Measurements from ENCODE around the gene DDX51. TPM values are rescaled to one million over a fixed set of nuclear protein-coding genes. Genes with fewer than 3 reads are reported as not detected.

Gene DDX51
- total RNA-seq, 2 experiments from 2014 or later, result 58.0 to 59.3 TPM

- intact Hi-C loops (cut with DNase I, micrococcal nuclease), result loop anchor here in 1 of 2 experiments (2.0 kb wide), 1 partner anchor 25 kb away; no protein-coding TSS in a partner anchor
- DNase-seq (no peak), ATAC-seq (ENCODE audit: poor library complexity) (no peak)
- H3K4me1 ChIP-seq (ENCODE audit: insufficient read depth, low read length), result peaks cover 23% of the 10 kb centered on the region
- POLR2A ChIA-PET, result interaction anchor here (0.8 to 2.5 kb wide), 4 partner anchors 17 to 57 kb away, joined by 3 to 12 read pairs (median 4); no protein-coding TSS in a partner anchor
- H3K27me3 Mint-ChIP-seq, result no peaks in the 10 kb centered on the region
- H3K36me3 Mint-ChIP-seq (ENCODE audit: low read depth), result no peaks in the 10 kb centered on the region
- H3K36me3 ChIP-seq (ENCODE audit: insufficient read depth, low read length), result peaks cover 5% of the 10 kb centered on the region
- peak overlapping the region; percentile 38 for H3K4me3 ChIP-seq (ENCODE audit: low read length)
- no peak overlapping the region for H3K4me3 Mint-ChIP-seq
- H3K27ac Mint-ChIP-seq, result no peak overlapping the region
- no peak for TF ChIP-seq CTCF (IDR thresholded peaks at IDR 0.05)
- H3K9me3 ChIP-seq (ENCODE audit: control insufficient read depth in 1 of 2, insufficient read depth in 1 of 2, low read length in 2 of 2), result peaks cover 0 to 22% of the 10 kb centered on the region in 2 experiments
- peaks cover 6% of the 10 kb centered on the region for H3K4me1 Mint-ChIP-seq (ENCODE audit: low read depth)
- H3K27ac ChIP-seq (ENCODE audit: low read depth in 1 of 2, low read length in 2 of 2), result no peak overlapping the region
- H3K9me3 Mint-ChIP-seq, result no peaks in the 10 kb centered on the region
- H3K27me3 ChIP-seq (ENCODE audit: control insufficient read depth in 1 of 2, insufficient read depth in 2 of 2, low read length in 2 of 2), result no peaks in the 10 kb centered on the region
- CTCF ChIA-PET, result interaction anchor here (1.0 to 1.5 kb wide), 2 partner anchors 8 to 57 kb away, joined by 3 read pairs; no protein-coding TSS in a partner anchor
These were observed 17.8 kb upstream of the DDX51 start for GRCh38 chr12:132161796-132162507.

GRCh38 chr12:132161036-132161781, 17.1 kb upstream of the DDX51 start:
- no peaks in the 10 kb centered on the region for H3K9me3 Mint-ChIP-seq

More at GRCh38 chr12:132161036-132161781, 17.1 kb upstream of the DDX51 start:
- intact Hi-C loops (cut with DNase I, micrococcal nuclease), result no loop called here
- POLR2A ChIA-PET, result interaction anchor here (0.8 to 2.5 kb wide), 2 partner anchors 18 to 25 kb away, joined by 3 to 12 read pairs; no protein-coding TSS in a partner anchor
- peak in 2 of 14 experiments; percentile 38 to 58 for DNase-seq
- Mint-ChIP-seq H3K27ac (no peak overlapping the region), H3K27me3 (no peaks in the 10 kb centered on the region), H3K36me3 (ENCODE audit: low read depth) (no peaks in the 10 kb centered on the region), H3K4me1 (ENCODE audit: low read depth) (peaks cover 6% of the 10 kb centered on the region), H3K4me3 (no peak overlapping the region)
- no peak for TF ChIP-seq CTCF (IDR thresholded peaks at IDR 0.05)
- peaks cover 0 to 22% of the 10 kb centered on the region in 2 experiments for H3K9me3 ChIP-seq (ENCODE audit: control insufficient read depth in 1 of 2, insufficient read depth in 1 of 2, low read length in 2 of 2)
- H3K27me3 ChIP-seq (ENCODE audit: control insufficient read depth in 1 of 2, insufficient read depth in 2 of 2, low read length in 2 of 2), result no peaks in the 10 kb centered on the region
- H3K4me1 ChIP-seq (ENCODE audit: insufficient read depth, low read length), result peaks cover 23% of the 10 kb centered on the region
- H3K27ac ChIP-seq (ENCODE audit: low read depth in 1 of 2, low read length in 2 of 2), result no peak overlapping the region
- peaks cover 13% of the 10 kb centered on the region for H3K36me3 ChIP-seq (ENCODE audit: insufficient read depth, low read length)
- CTCF ChIA-PET, result interaction anchor here (1.0 to 1.5 kb wide), 2 partner anchors 7 to 58 kb away, joined by 3 read pairs; no protein-coding TSS in a partner anchor
- no peak overlapping the region for H3K4me3 ChIP-seq (ENCODE audit: low read length)
- no peak for ATAC-seq (ENCODE audit: poor library complexity)
